IPS-11a (cell line): ENCODE measurements around the gene CDC42EP4.

Experiments used
- H3K4me3 ChIP-seq: one replicate; pipeline ENCODE4 v1.5.1; 2013; ENCODE audit warnings: low read depth, low read length, control low read depth

CDC42EP4 gene

GRCh38 chr17:73304438-73304837 lies 7.4 kb downstream of the CDC42EP4 start:
- H3K4me3 ChIP-seq: no peak overlapping the region

GRCh38 chr17:73302189-73302588 lies 9.6 kb downstream of the CDC42EP4 start:
- H3K4me3 ChIP-seq: no peak overlapping the region

DNA sequence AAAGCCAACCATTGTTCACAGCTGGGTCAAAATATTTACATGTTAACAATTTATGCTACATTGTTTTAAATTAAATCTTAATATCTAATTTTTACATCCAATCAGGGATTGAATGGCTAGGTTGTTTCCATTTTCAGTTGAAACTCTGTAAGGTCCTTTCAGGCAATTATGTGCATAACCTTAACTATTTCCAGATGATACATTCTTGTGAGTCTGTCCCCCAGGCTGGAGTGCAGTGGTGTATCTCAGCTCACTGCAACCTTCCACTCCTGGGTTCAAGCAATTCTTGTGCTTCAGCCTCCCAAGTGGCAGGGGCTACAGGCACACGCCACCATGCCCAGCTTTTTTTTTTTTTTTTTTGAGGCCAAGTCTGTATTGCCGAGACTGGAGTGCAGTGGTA lies 10.4 kb downstream of the CDC42EP4 start:
- H3K4me3 ChIP-seq: no peak overlapping the region

DNA sequence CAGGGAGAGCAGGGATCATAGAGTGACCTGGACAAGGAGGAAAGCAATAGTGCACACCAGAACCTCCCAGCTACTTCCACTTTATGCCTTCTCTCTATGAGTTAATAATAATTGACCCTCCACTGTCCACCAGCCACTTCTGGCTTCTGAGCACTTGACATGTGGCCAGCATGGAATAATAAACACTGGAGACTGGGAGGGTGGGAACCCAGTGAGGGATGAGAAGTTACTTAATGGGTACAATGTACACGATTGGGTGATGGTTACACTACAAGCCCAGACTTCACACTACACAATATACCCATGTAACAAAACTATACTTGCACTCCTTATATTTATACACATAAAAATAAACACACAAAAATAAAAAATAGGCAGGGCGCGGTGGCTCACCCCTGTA lies 11.4 kb downstream of the CDC42EP4 start:
- H3K4me3 ChIP-seq: no peak overlapping the region

GRCh38 chr17:73297934-73298861 lies 13.6 kb downstream of the CDC42EP4 start:
- H3K4me3 ChIP-seq: no peak overlapping the region

- H3K4me3 ChIP-seq: no peak overlapping the region
Observed at GRCh38 chr17:73293480-73293911, 18.3 kb downstream of the CDC42EP4 start.

- no peak overlapping the region for H3K4me3 ChIP-seq
Observed at GRCh38 chr17:73293031-73293430, 18.8 kb downstream of the CDC42EP4 start.

DNA sequence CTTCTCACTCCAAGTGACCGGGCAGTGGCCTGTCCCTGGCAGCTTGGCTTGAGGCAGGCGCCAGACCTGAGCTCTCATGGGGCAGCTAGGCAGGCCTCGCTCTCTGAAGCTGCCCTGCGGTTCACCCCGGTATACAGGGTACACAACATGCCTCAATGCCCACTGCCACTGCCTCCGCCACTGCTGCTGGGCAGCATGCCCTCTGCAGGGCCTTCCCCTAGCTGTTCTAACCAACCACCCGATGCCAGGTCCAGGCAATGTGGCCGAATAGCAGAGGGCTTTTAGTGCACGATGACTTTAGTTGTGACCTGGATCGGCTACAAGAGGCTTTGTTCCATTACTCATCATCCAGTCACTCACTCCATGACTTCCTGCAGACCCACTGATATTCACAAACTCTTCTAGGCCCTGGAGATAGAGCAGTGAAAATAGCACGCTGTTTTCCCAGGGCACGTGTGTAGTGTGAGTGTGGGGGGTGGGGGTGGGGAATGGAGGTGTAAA lies 19.7 kb downstream of the CDC42EP4 start:
- no peak overlapping the region for H3K4me3 ChIP-seq

DNA sequence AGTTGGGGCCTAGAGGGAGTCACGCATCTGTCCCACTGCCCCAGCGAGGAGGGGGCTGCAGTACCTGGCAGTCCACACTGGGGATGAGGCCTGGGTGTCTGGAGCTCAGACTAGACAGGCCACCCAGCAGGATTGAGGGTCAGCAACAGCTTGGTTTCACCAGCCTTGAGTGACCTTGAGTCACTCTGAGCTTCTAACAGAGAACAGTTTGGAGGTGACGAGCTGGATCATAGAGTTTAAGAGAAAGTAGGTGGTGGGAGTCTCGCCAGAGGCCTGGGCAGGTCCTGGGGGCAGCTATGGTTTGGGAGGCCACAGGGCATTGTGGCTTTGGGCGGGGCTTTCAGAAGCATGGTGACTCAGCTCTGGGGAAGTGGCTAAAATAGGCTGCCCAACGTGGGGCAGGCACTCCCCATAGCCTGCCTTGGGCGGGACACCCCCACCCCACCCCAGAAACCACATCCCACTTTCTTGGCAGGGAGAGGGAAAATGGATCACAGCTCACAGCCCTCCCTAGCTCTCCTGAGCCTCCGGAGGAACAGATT lies 20.5 kb downstream of the CDC42EP4 start:
- H3K4me3 ChIP-seq: no peak overlapping the region

DNA sequence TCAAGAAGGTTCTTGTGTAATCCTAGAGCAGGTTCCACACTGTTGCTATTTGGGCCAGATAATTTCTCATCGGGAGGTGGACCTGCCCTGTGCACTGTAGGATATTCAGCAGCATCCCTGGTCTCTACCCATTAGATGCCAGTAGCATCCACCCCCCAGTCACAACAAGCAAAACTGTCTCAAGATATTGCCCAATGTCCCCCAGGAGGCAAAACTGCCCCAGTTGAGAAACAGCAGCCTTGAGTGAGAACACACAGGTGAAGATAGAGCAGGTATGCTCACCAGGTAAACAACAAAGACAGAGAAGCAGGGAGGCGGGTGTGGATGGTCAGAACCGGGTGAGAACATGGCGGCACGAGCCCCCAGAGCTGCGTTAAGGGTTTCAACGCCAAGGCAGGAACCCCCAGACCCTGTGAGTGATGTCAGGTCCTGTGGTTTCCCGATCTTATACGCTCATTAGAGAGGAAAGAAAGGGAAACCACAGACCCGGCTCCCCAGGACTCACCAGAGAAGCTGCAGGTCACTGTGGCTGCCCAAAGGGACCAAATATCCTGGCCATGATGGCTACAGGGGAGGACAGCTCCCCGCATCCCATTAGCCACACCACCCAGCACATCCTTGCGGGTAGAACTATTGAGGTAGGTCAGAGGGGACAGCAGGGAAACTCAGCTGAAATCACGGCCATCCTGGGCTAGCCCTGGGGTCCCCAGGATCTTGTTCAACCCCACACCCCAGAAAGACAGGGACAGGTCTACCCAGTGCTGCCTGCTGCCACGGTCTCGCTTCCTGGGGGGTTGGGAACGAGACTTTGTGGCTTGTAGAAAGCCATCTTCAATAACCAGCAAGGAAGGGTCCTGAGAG lies 21.2 kb downstream of the CDC42EP4 start:
- no peak overlapping the region for H3K4me3 ChIP-seq

DNA sequence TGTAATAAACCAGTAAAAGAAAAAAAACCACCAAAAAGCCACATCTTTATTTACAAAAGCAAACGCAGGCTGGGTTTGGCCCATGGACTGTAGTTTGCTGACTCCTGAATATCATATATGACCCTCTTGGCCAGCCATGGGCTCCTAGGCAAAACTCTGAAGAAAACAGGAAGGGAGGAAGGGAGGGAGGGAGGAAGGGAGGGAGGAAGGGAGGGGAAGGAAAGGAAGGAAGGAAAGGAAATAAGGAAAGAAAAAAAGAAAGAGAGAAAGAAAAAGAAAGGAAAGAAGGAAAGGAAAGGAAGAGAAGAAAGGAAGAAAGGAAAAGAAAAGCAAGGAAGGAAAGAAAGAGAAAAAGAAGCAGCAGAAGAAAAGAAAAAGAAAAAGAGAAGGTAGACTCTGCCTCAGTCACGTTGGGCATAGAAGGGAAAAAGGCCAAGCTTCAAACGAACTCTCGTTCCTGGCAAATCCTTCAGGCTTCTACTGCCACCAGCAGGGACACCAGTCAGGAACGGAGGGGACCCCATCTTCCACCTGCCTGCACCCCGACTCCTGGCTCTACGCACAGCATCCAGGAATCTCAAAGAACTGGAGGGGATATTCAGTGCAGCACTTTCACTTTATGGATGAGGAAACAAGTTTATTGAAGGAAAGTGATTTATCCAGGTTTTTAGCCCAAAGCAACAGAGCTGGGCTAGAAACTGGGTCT lies 22.1 kb downstream of the CDC42EP4 start:
- no peak overlapping the region for H3K4me3 ChIP-seq

DNA sequence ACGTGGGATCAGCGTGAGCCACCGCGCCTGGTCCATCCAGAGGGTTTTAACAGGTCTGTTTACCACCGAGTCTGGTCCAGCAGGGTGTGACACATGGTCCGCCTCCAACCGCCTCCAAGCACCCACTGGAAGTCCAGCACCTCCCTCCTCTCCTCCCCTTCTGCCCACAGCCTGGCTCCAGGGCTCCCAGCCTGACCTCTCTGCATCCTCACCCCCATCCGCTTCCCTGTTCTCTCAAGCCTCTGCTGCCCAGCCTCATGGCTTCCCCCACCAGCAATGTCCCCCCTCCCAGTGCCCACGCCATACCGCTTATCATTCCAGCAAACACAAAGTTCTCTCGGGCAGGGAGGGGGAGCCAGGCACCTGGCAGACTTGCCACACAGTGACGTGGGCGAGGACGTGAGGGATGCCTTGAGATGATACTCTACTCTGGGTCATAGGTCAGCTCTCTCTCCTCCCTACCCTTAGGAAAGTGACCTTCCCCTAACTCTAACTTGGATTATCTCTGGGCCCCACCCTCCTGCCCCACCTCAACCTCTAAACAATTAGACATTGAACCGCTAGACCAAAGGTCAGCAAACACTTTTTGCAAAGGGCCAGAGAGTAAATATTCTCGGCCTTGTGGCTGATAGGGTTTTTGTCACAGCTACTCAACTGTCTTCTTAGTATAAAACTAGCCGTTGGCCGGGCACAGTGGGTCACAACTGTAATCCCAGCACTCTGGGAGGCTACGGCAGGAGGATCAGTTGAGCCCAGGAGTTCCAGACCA lies 23.1 kb downstream of the CDC42EP4 start:
- no peak overlapping the region for H3K4me3 ChIP-seq

GRCh38 chr17:73286863-73287296 lies 24.9 kb downstream of the CDC42EP4 start:
- H3K4me3 ChIP-seq: no peak overlapping the region

DNA sequence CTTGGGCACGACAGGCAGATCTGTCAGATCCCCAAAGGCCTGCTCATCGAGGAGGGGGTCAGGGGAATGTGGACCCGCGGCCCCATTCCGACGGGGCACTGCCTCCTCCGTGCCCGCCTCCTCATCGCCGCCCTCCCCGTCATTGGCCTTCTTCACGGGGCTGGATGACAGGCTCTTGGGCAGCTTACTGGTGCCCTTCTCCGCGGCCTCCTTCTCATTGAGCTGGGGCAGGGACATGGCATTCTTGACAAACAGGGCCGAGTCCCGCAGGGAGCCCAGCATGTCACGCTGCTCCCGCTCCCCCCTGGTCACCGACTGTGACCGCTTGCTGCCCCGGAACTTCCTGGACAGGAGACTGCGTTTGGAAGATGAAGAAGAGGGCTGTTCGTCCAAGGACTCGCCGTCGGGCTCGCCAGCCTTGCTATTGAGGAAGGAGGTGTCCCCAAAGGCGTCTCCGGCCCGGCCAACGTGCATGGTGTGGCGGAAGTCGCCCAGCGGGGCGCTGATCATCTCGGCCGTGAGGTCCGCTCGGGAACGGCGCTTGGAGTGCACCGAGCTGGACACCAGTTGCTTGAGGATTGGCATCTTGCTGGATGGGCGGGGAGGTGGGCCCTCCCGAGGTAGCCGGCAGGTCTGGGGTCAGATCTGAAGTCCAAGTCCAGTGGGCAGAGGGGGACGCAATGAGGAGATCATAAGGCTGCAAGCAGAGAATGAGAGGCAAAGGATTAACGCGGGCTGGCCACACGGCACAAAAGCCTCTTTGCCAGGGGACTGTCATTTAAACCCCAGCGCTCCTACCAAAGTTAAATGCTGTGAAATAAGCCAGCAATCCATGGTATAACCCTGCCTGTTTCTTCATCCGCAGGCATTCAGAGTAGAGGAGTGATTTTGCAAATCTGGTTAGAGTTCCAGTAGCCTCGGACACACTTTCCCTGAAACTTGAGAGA lies 25.6 kb downstream of the CDC42EP4 start:
- no peak overlapping the region for H3K4me3 ChIP-seq

DNA sequence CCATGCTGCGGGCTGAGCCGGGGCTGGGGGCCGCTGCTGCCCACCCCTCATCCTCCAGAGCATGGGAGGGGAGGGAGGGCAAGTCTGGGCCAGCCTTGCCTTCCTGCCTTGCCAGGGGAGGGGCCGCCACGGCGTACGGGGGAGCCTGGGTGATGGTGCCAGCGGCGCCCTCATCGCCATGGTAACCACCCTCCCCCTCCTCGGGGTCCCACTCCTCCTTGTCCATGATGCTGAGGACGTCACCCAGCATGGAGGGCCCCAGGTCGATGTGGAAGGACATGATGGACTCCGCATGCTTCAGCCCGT lies 26.2 kb downstream of the CDC42EP4 start:
- H3K4me3 ChIP-seq: no peak overlapping the region

DNA sequence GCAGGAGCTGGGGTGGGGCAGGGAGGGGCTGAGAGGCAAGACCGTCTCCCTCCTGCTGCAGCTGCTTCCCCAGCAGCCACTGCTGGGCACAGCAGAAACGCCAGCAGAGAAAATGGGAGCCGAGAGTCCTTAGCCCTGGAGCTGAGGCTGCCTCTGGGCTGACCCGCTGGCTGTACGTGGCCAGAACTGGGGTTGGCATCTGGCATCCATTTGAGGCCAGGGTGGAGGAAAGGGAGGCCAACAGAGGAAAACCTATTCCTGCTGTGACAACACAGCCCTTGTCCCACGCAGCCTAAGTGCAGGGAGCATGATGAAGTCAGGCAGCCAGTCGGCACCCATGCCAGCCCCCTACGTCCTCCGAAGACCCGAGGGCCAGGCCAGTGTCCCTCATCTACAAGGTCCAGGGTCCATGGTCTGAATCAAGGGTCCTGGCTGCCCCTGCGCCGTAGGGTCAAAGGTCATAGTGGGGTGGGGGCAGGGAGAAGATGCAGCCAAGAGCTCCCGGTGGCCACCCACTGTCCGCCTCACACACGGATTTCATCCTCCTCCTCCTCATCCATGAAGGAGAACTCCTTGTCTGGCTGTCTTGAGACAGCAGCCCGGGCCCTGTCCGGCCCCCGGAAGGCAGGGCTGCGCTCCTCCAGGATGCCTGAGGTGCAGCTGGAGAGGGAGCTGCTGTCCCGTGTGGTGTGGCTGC lies 26.7 kb downstream of the CDC42EP4 start:
- no peak overlapping the region for H3K4me3 ChIP-seq

GRCh38 chr17:73284354-73284753 lies 27.4 kb downstream of the CDC42EP4 start:
- no peak overlapping the region for H3K4me3 ChIP-seq

GRCh38 chr17:73283841-73284282 lies 27.9 kb downstream of the CDC42EP4 start:
- H3K4me3 ChIP-seq: no peak overlapping the region
